GM12878 (cell line): ENCODE measurements around the gene RGS5. TPM values are rescaled to one million over a fixed set of nuclear protein-coding genes. Genes with fewer than 3 reads are reported as not detected.

Experiments used
- ATAC-seq: fragments of 200-7000 bp; cut with Tn5 transposase; 3 replicates; pipeline ENCODE4 v1.9.1; 2020; ENCODE audit warnings: mild to moderate bottlenecking, moderate library complexity
- BruUV-seq: library from RNA; stranded (reverse); fragments of 400-500 nt; replicated peaks from 2 replicates; lab custom pipeline; 2021; lab: Mats Ljungman, UMichigan
- CTCF ChIA-PET: fragments of 300-600 bp; sonication (Branson Sonifier 250); formaldehyde crosslinking; extraction: SDS; loops from one replicate; lab custom pipeline; 2021; ENCODE audit warnings: inconsistent platforms; lab: Yijun Ruan, JAX
- POLR2A ChIA-PET: fragments of 350-600 bp; formaldehyde crosslinking; extraction: SDS; loops from one replicate; lab custom pipeline; 2021; ENCODE audit warnings: inconsistent platforms; lab: Charles Lee
- RAD21 ChIA-PET: fragments of 300-600 bp; sonication (Branson Sonifier 250); formaldehyde crosslinking; loops from one replicate; lab custom pipeline; 2023; ENCODE audit warnings: antibody characterized with exemption; ENCODE audit not compliant: unreplicated experiment; lab: Charles Lee
- SMC1A ChIA-PET: fragments of 300-600 bp; sonication (Branson Sonifier 250); formaldehyde crosslinking; loops from one replicate; lab custom pipeline; 2023; ENCODE audit not compliant: unreplicated experiment, uncharacterized antibody; lab: Charles Lee
- DNase-seq: peaks from one replicate; pipeline ENCODE4 v3.0.0-alpha.2; 2011; ENCODE audit warnings: low read depth, low spot score
- FAIRE-seq: peaks from 3 replicates; lab custom pipeline; 2011; peaks lifted over from hg19 to GRCh38; lab: Jason Lieb, UNC
- H2AFZ ChIP-seq: 2 replicates; pipeline ENCODE4 v1.6.0; 2011; ENCODE audit warnings: low read depth, low read length, control low read depth; ENCODE audit not compliant: control insufficient read depth
- H3K27ac ChIP-seq: 2 replicates; pipeline ENCODE4 v1.5.1; 2011; ENCODE audit warnings: control low read depth; ENCODE audit not compliant: control insufficient read depth, insufficient read depth
- H3K27me3 ChIP-seq, 2 experiments: replicated peaks in 1 of 2; 2 replicates each; pipeline versions ENCODE4 v1.6.0 to v1.6.1; 2011; ENCODE audit warnings: low read length in 1 of 2; ENCODE audit not compliant: control insufficient read depth in 2 of 2, insufficient read depth in 2 of 2
- H3K36me3 ChIP-seq, 2 experiments: 2 replicates each; pipeline ENCODE4 v1.5.1; 2011; ENCODE audit warnings: low read length in 1 of 2; ENCODE audit not compliant: control insufficient read depth in 2 of 2, insufficient read depth in 2 of 2
- H3K4me1 ChIP-seq: 2 replicates; pipeline ENCODE4 v1.6.1; 2011; ENCODE audit warnings: mild to moderate bottlenecking, low read length, moderate library complexity, mixed read lengths; ENCODE audit not compliant: control insufficient read depth, insufficient read depth
- H3K4me2 ChIP-seq: 2 replicates; pipeline ENCODE4 v1.6.0; 2011; ENCODE audit warnings: control low read depth; ENCODE audit not compliant: control insufficient read depth, insufficient read depth
- H3K4me3 ChIP-seq: fragments of 200-600 bp; sonication (generic); 2 replicates; pipeline ENCODE4 v1.5.1; 2016
- H3K79me2 ChIP-seq: 2 replicates; pipeline ENCODE4 v1.6.0; 2011; ENCODE audit warnings: low read length; ENCODE audit not compliant: control insufficient read depth, insufficient read depth
- H3K9ac ChIP-seq: 2 replicates; pipeline ENCODE4 v1.8.0; 2011; ENCODE audit warnings: low read length, control low read depth, mixed read lengths; ENCODE audit not compliant: control insufficient read depth, insufficient read depth
- H3K9me3 ChIP-seq: replicated peaks from 3 replicates; pipeline ENCODE4 v1.5.1; 2011; ENCODE audit warnings: mild to moderate bottlenecking, low read length; ENCODE audit not compliant: control insufficient read depth, insufficient read depth
- H4K20me1 ChIP-seq: 2 replicates; pipeline ENCODE4 v1.6.0; 2011; ENCODE audit not compliant: control insufficient read depth, insufficient read depth
- ATF7 ChIP-seq: fragments of 450-650 bp; IDR thresholded peaks from 2 replicates; pipeline ENCODE4 v1.6.1; 2016; ENCODE audit warnings: low read depth, mild to moderate bottlenecking
- BMI1 ChIP-seq: fragments of 450-650 bp; IDR thresholded peaks from 2 replicates; pipeline ENCODE4 v1.6.1; 2016; ENCODE audit warnings: mild to moderate bottlenecking, moderate library complexity, borderline replicate concordance
- CBX3 ChIP-seq: fragments of 200-600 bp; sonication (generic); IDR thresholded peaks from 2 replicates; pipeline ENCODE4 v1.6.1; 2016; ENCODE audit warnings: low read depth, borderline replicate concordance
- EP300 ChIP-seq, 2 experiments: fragments of 150-350 bp in 1 of 2; IDR thresholded peaks; 2 replicates each; pipeline ENCODE4 v1.6.1; 2011 to 2012; ENCODE audit warnings: low read depth in 2 of 2, low read length in 2 of 2, borderline replicate concordance in 1 of 2, improper control_type of control experiment in 1 of 2, inconsistent platforms in 1 of 2; ENCODE audit not compliant: control insufficient read depth in 1 of 2
- ESRRA ChIP-seq: IDR thresholded peaks from 2 replicates; pipeline ENCODE4 v1.6.1; 2012; ENCODE audit warnings: mild to moderate bottlenecking, low read length, improper control_type of control experiment
- FOXM1 ChIP-seq: IDR thresholded peaks from 2 replicates; pipeline ENCODE4 v1.6.1; 2012; ENCODE audit warnings: low read depth, mild to moderate bottlenecking, inconsistent platforms, low read length, moderate library complexity
- KDM1A ChIP-seq: fragments of 200-600 bp; sonication (generic); IDR thresholded peaks from 2 replicates; pipeline ENCODE4 v1.6.1; 2016; ENCODE audit warnings: borderline replicate concordance
- MXI1 ChIP-seq: fragments of 150-350 bp; IDR thresholded peaks from 2 replicates; pipeline ENCODE4 v1.6.1; 2011; ENCODE audit warnings: low read depth, mild to moderate bottlenecking, inconsistent platforms, low read length, improper control_type of control experiment
- MYB ChIP-seq: fragments of 150-350 bp; IDR thresholded peaks from 2 replicates; pipeline ENCODE4 v1.6.1; 2014; ENCODE audit warnings: mild to moderate bottlenecking, low read depth, low read length, borderline replicate concordance
- PAX5 ChIP-seq: IDR thresholded peaks from 2 replicates; pipeline ENCODE4 v1.6.1; 2011; ENCODE audit warnings: low read depth, low read length, borderline replicate concordance
- POLR2AphosphoS5 ChIP-seq: IDR thresholded peaks from 2 replicates; pipeline ENCODE4 v1.6.1; 2011; ENCODE audit warnings: mild to moderate bottlenecking, low read length, inconsistent platforms
- ZNF687 ChIP-seq: fragments of 450-650 bp; IDR thresholded peaks from 2 replicates; pipeline ENCODE4 v1.6.1; 2017; ENCODE audit warnings: mild to moderate bottlenecking, moderate library complexity
- WGBS: methylation state at CpG from one replicate; pipeline ENCODE4 v1.1.6; 2016; ENCODE audit warnings: low lambda C conversion rate; ENCODE audit not compliant: insufficient replicate concordance, insufficient coverage; ENCODE audit errors: missing lambda C conversion rate; 5-methylcytosine and 5-hydroxymethylcytosine counted together
- in situ Hi-C: fragments of 300-500 bp; cut with MboI; formaldehyde crosslinking; loops from 9 replicates; pipeline ENCODE4 v1.14.3; 2018; ENCODE audit warnings: mixed read lengths
- intact Hi-C: fragments of 100-400 bp; cut with micrococcal nuclease; formaldehyde crosslinking; loops from one replicate; pipeline ENCODE4 v1.14.2; 2022; ENCODE audit not compliant: unreplicated experiment
- polyA plus RNA-seq, 11 experiments: library from polyadenylated mRNA; depleted of rRNA in 4 of 11; unstranded in 6 of 11; stranded (reverse) in 5 of 11; fragments of >200 nt; fragmentation: Nextera tagmentation in 4 of 11; fragmentation: Illumina TruSeq in 1 of 11; extraction: Ambion mirVana in 4 of 11; extraction: Trizol in 1 of 11; gene quantifications; 1 replicate in 1 of 11; 2 replicates in 10 of 11; pipeline versions ENCODE4 v1.2.1 to v1.2.3, GENCODE V29; 2011 to 2016; ENCODE audit warnings: inconsistent platforms in 2 of 11, missing spikeins in 2 of 11, low read depth in 1 of 11
- total RNA-seq, 4 experiments: library from RNA; depleted of rRNA in 3 of 4; stranded (reverse); fragments of >200 nt in 3 of 4; fragmentation: Illumina TruSeq in 1 of 4; extraction: Trizol in 1 of 4; gene quantifications; 2 replicates each; pipeline versions ENCODE4 v1.2.1 to v1.2.3, GENCODE V29; 2013 to 2021
- TF ChIP-seq, protein P1 (sequence below): IDR thresholded peaks from 2 replicates; pipeline ENCODE4 v1.6.1; 2012; ENCODE audit warnings: low read depth, low read length, improper control_type of control experiment
- TF ChIP-seq, protein P2 (sequence below): IDR thresholded peaks from 2 replicates; pipeline ENCODE4 v1.6.1; 2011; ENCODE audit warnings: borderline replicate concordance, low read depth, mild to moderate bottlenecking, moderate library complexity, low read length; ENCODE audit not compliant: insufficient read depth, poor library complexity, severe bottlenecking
- TF ChIP-seq, protein P3 (sequence below): fragments of 450-650 bp; formaldehyde crosslinking; IDR thresholded peaks from 2 replicates; pipeline ENCODE4 v1.4.0; 2020; ENCODE audit warnings: mild to moderate bottlenecking, moderate library complexity

Gene RGS5
- total and polyA plus RNA-seq, 10 of the 15 experiments (the other 5 are each of a cell fraction or from before 2014, with no cell fraction given) = 0.63 to 7.4 (median 2.8) TPM

DNA sequence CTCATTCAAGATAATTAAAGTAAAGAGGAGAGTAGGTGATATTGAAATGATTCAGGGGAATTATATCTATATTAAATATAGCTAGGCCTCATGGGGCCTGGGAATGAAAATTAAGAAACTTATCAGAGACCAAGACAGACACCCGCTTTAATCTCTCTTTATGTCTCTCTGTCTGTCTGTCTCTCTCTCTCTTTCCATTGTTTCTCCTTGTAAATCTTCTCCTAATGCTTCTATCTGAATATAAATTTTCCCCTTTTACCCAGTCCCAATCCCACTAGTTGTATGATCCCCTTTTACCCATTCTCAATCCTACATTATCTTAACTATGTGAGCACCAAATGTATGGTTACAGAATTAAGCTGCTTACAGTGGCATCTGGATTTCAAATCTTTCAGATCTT, 61.2 kb downstream of the RGS5 start:
- Histone ChIP-seq H3K27me3 (no peaks in the 10 kb centered on the region), H2AFZ (no peak overlapping the region), H3K9me3 (no peaks in the 10 kb centered on the region), H3K79me2 (no peaks in the 10 kb centered on the region), H3K4me3 (no peak overlapping the region), H3K36me3 (no peaks in the 10 kb centered on the region), H4K20me1 (no peaks in the 10 kb centered on the region), H3K9ac (no peak overlapping the region), H3K4me2 (no peak overlapping the region), H3K27ac (no peak overlapping the region), H3K4me1 (no peaks in the 10 kb centered on the region)
- SMC1A ChIA-PET = no interaction called here
- POLR2A ChIA-PET = no interaction called here
- BruUV-seq = no TSS peak
- FAIRE-seq (no peak), DNase-seq (no peak), ATAC-seq (no peak)
- intact Hi-C loops = no loop called here
- 70% methylated on average over 1 of the region's 1 CpG for WGBS
- in situ Hi-C loops = no loop called here
- RAD21 ChIA-PET = no interaction called here
- CTCF ChIA-PET = no interaction called here
- TF ChIP-seq, protein P1, sequence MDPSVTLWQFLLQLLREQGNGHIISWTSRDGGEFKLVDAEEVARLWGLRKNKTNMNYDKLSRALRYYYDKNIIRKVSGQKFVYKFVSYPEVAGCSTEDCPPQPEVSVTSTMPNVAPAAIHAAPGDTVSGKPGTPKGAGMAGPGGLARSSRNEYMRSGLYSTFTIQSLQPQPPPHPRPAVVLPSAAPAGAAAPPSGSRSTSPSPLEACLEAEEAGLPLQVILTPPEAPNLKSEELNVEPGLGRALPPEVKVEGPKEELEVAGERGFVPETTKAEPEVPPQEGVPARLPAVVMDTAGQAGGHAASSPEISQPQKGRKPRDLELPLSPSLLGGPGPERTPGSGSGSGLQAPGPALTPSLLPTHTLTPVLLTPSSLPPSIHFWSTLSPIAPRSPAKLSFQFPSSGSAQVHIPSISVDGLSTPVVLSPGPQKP = no peak
- TF ChIP-seq ZNF687 (no peak), EP300 (IDR thresholded peaks at IDR 0.05; ENCODE audit: borderline replicate concordance in 1 of 2, control insufficient read depth in 1 of 2, low read depth in 2 of 2, low read length in 2 of 2) (no peak), MXI1 (no peak), FOXM1 (no peak), KDM1A (no peak), ATF7 (no peak), BMI1 (no peak), POLR2AphosphoS5 (no peak), CBX3 (no peak), MYB (no peak), ESRRA (no peak), PAX5 (no peak)
- TF ChIP-seq, protein P2, sequence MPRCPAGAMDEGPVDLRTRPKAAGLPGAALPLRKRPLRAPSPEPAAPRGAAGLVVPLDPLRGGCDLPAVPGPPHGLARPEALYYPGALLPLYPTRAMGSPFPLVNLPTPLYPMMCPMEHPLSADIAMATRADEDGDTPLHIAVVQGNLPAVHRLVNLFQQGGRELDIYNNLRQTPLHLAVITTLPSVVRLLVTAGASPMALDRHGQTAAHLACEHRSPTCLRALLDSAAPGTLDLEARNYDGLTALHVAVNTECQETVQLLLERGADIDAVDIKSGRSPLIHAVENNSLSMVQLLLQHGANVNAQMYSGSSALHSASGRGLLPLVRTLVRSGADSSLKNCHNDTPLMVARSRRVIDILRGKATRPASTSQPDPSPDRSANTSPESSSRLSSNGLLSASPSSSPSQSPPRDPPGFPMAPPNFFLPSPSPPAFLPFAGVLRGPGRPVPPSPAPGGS = no peak
- TF ChIP-seq, protein P3, sequence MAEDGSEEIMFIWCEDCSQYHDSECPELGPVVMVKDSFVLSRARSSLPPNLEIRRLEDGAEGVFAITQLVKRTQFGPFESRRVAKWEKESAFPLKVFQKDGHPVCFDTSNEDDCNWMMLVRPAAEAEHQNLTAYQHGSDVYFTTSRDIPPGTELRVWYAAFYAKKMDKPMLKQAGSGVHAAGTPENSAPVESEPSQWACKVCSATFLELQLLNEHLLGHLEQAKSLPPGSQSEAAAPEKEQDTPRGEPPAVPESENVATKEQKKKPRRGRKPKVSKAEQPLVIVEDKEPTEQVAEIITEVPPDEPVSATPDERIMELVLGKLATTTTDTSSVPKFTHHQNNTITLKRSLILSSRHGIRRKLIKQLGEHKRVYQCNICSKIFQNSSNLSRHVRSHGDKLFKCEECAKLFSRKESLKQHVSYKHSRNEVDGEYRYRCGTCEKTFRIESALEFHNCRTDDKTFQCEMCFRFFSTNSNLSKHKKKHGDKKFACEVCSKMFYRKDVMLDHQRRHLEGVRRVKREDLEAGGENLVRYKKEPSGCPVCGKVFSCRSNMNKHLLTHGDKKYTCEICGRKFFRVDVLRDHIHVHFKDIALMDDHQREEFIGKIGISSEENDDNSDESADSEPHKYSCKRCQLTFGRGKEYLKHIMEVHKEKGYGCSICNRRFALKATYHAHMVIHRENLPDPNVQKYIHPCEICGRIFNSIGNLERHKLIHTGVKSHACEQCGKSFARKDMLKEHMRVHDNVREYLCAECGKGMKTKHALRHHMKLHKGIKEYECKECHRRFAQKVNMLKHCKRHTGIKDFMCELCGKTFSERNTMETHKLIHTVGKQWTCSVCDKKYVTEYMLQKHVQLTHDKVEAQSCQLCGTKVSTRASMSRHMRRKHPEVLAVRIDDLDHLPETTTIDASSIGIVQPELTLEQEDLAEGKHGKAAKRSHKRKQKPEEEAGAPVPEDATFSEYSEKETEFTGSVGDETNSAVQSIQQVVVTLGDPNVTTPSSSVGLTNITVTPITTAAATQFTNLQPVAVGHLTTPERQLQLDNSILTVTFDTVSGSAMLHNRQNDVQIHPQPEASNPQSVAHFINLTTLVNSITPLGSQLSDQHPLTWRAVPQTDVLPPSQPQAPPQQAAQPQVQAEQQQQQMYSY (CRISPR knock-in tag) = no peak
